ENCODE results near the gene NFATC1.
"Not testable (repeated sequence)": the region's sequence is repeated elsewhere in the genome, so short reads cannot be mapped to it uniquely, and the experiment has no call there.

The NFATC1 gene

DNA sequence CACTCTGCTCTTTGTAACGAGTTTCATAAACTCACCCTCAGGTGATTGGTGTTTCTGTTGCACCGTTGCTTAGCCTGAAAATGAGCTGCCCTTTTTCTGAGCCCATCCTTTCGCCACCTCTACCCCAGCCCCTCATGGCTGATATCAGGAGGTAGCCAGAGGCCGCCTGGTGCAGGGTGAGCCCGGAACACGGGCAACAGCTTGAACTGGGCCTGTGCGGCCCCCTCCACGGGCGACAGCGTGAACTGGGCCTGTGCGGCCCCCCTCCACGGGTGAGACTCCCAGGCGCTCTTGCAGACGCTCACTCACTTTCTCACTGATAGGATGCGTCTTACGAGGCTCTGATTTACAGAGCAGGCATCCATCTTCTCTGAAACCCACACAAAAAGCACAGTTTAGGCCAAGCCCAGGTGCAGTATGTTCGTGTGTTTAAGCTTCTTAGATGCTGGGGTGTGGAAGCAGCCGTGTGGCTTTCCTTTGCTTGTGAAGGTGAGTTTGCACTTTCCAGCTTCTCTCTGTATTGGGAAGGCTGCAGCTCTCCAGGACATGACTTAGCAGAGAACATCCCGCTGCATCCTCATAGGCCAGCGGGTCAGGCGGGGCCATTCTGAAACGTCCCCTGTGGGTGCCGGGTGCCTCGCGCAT, 83.5 kb downstream of the NFATC1 start:
- in situ Hi-C loops (cut with MboI; ENCODE audit: low pct_unique_long_range_greater_than_20kb, low sequenced_read_pairs): no loop called here
- no peak for DNase-seq

GRCh38 chr18:79479761-79480161, 84.0 kb downstream of the NFATC1 start:
- in situ Hi-C loops (cut with MboI; ENCODE audit: low pct_unique_long_range_greater_than_20kb, low sequenced_read_pairs): no loop called here
- no peak for DNase-seq

DNA sequence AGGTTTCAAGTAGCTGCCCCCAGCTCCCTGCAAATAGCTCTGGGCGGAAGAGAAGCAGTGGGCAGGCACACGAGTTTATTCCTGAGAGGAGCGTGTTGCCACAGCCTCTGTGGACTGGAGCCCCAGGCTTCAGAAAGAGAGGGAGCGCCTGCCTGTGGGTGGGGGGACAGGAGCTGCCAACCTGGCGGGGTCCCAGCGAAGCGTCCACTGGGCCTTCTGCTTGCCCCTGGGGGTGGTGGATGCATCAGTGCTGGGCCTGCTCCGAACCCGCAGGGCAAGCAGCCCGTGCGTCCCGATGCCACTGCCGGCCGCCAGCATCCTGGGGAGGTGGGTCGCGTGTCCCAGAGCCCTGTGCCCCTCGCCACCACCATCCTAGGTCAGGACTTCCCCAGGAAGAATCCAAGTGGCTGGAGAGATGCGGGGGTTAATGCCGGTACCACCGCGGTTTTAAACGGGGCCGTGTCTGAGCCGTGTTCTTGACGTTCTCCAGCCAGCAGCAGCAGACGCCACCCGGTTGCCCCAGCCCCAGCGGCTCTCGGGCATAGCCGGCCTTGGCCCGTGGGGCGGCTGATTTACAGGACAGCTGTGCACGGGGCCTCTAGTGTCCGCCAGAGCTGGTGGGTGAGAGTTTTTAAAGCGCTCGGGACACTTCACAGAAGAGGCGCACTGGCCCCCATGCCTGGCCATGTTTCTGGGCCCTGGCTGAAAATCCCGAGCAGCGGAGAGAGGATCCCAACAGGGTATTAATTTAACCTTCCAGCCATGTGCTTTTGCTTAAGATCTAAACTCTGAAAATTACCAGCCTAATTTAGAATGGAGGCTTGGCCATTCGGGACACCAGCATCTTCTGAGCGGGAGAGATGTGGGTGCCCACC, 84.7 kb downstream of the NFATC1 start:
- in situ Hi-C loops (cut with MboI; ENCODE audit: low pct_unique_long_range_greater_than_20kb, low sequenced_read_pairs): no loop called here
- DNase-seq: no peak

DNA sequence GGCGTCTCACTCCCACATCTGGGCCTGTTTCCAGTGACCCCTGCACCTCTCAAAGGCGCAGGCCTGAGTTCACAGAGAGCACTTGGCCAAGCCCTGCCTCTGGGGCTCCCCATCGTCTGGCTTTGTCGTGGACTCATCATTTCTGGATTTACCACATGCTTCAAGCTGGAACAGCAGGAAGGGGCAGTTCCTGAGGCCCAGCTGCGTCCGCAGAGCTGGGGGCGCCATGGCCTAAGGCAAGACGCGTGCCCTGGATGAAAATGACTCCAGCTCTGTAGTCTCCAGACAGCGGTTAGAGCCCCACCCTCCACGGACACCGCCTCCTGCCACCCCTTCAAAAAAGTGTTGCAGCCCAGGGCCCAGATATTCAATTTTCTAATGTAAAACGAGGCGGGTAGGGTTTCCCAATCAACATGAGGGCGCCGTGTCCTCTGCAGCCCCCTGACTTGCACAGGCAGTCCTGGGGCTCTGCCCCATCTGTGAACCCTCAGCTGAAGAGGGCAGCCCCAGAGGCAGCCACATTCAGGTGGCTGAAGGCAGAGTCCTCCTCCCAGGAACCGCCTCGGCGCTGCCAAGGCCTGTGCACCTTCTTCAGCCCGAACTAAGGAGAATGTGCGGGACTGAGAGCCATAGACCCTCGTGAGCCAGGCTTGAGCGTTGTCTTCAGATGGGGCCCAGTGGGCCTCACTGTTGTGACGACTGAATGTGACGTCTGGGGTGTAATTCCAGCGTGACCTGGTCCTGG, 85.5 kb downstream of the NFATC1 start:
- in situ Hi-C loops (cut with MboI; ENCODE audit: low pct_unique_long_range_greater_than_20kb, low sequenced_read_pairs): no loop called here
- DNase-seq: no peak

- in situ Hi-C loops (cut with MboI; ENCODE audit: low pct_unique_long_range_greater_than_20kb, low sequenced_read_pairs); DNase-seq: not testable (repeated sequence)
These were observed 87.7 kb downstream of the NFATC1 start for GRCh38 chr18:79483393-79483792.

DNA sequence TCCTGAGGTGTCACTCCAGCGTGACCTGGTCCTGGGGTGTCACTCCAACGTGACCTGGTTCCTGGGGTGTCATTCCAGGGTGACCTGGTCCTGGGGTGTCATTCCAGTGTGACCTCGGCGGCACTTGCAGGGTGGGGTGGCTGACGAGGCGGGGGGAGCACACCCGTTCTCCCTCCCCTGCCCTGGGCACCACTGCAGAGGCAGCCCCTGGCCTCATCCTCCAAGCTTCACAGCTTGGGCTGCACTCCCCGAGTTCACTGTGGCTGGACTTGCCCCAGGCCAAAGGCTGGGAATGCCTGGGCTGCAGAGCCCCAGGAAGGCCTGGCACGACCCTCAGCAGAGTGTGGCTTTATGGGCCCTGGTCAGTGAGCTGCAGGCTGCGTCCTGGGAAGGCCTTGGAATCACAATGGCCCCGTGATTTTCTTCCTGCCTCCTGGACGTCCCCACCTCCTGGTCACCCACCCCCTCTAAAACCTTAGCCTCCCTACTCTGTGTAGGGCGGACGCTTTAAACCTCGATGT, 88.3 kb downstream of the NFATC1 start:
- in situ Hi-C loops (cut with MboI; ENCODE audit: low pct_unique_long_range_greater_than_20kb, low sequenced_read_pairs): no loop called here
- DNase-seq: no peak

DNA sequence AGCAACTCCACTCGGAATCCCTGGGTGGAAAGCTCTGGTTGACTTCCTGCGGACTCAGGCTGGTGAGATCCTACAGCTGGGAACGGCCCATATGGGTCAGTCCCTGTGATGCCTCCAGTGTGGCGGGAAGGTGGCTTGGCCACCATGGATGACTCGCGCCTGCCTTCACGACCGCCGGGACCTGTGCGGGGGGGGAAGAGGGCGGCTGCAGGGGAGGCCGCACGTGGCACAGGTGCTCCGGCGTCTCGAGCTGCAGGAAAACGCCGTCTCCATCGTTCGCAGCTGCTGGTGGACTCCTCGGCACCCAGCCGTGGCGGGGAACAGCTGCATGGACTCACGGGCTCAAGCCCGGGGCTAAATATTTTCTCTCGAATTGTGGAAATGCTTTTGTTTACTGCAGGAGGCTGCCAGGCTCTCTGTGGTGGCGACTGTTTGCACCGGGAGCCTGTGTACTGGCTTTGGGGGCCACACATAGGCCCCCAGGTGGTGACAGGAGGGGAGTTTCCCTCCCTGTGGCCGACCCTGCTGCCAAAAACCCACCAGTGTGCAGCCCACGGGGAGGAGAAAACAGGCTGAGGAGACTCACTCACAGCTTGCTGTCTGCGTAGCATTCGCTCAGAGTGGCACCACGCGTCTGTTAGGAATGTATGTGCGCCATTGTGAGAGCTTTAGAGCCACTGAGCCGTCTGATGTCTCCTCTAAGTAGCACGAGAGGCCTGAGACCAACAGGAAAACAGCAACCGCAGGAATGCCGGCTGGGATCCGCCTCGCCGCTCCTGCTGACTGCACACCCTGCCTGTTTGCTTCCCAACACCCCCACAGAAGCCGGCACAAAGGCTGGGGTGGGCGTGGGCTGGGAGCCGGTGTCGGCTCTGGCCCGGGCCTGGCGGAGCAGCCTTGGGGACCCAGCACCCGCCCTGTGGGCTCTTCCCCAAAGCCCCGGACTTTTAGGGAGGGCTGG, 89.2 kb downstream of the NFATC1 start:
- in situ Hi-C loops (cut with MboI; ENCODE audit: low pct_unique_long_range_greater_than_20kb, low sequenced_read_pairs): no loop called here
- DNase-seq: no peak

- in situ Hi-C loops (cut with MboI; ENCODE audit: low pct_unique_long_range_greater_than_20kb, low sequenced_read_pairs): no loop called here
- no peak for DNase-seq
These were observed 90.1 kb downstream of the NFATC1 start for GRCh38 chr18:79485788-79486355.

DNA sequence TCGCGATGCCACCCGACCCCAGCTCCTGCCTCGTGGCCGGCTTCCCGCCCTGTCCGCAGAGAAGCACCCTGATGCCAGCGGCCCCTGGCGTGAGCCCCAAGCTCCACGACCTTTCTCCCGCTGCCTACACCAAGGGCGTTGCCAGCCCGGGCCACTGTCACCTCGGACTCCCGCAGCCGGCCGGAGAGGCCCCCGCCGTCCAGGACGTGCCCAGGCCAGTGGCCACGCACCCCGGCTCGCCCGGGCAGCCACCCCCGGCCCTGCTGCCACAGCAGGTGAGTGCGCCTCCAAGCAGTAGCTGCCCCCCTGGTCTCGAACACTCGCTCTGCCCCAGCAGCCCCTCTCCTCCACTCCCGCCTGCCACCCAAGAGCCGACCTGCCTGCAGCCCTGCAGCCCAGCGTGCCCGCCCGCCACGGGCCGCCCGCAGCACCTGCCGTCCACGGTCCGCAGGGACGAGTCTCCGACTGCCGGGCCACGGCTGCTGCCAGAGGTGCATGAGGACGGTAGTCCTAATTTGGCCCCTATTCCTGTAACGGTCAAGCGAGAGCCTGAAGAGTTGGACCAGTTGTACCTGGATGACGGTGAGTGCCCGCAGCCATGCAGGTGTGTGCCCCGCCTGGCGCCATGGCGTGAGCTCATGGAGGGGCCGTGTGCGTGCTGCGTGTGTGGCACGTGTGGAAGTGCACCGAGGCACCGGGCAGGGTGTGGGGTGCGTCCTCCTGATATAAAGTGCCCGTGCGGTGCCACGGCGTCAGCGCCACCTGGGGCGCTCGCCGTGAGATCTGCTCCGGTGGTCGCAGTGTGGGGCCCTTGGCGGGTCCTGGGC, 90.8 kb downstream of the NFATC1 start:
- DNase-seq: no peak
- in situ Hi-C loops (cut with MboI; ENCODE audit: low pct_unique_long_range_greater_than_20kb, low sequenced_read_pairs): no loop called here

- in situ Hi-C loops (cut with MboI; ENCODE audit: low pct_unique_long_range_greater_than_20kb, low sequenced_read_pairs): no loop called here
These were observed 91.6 kb downstream of the NFATC1 start for GRCh38 chr18:79487183-79487800.

DNA sequence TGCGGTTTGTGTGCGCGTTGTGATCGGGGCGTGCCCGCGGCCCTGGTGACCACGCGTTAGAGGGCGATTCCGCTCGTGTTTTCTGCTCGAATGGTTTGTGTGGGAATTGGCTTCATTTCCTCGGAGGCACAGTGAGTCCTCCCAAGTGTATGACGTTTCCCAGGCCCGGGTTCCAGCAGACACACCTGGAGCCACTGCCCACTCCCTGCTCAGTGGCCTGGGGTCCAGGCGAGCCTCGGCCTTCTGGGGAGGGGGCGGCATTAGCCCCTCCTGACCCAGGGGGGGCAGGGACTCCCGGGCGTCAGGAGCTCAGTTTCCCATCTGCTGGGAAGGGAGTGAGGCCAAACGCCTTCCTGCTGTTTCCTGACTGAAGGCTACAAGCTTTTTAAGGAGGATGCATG, 92.1 kb downstream of the NFATC1 start:
- in situ Hi-C loops (cut with MboI; ENCODE audit: low pct_unique_long_range_greater_than_20kb, low sequenced_read_pairs): no loop called here

More at GRCh38 chr18:79487183-79487800, 91.6 kb downstream of the NFATC1 start:
- DNase-seq: no peak

DNA sequence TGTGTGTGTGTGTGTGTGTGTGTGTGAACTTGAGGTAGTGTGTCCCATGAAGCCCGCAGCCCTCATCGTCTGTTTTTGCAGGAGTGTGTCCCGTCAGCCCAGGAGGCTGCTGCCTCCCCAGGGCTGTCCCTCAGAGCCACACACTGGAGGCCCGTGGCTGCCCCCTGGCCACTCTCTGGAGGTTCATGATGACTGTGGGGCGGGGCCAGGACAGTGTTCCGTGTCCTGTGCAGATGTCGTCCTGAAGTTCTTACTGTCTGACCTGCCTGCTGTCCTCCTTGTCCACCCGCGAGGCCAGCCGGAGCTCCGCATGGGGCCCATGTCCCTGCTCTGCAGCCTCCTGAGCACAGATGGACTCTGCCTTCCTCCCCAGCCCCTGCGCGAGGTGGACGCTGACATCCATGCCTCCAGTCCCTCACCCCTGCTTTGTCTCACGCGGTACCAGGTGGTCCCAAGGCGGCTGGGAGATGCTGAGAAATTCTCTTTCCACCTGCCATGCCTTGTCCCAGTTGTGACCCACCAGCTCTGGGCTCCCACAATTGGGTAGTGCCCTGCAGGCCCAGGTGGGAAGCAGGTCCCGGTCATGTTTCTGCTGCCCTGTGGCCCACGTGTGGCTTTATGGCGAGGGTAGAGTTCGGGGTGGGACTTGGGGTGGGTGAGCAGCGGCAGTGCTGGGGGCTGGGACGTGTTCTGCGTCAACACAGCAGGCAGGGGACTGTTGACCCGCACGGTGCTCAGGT, 92.8 kb downstream of the NFATC1 start:
- in situ Hi-C loops (cut with MboI; ENCODE audit: low pct_unique_long_range_greater_than_20kb, low sequenced_read_pairs): no loop called here
- DNase-seq: no peak

More for the DNA sequence above, 92.1 kb downstream of the NFATC1 start:
- no peak for DNase-seq

DNA sequence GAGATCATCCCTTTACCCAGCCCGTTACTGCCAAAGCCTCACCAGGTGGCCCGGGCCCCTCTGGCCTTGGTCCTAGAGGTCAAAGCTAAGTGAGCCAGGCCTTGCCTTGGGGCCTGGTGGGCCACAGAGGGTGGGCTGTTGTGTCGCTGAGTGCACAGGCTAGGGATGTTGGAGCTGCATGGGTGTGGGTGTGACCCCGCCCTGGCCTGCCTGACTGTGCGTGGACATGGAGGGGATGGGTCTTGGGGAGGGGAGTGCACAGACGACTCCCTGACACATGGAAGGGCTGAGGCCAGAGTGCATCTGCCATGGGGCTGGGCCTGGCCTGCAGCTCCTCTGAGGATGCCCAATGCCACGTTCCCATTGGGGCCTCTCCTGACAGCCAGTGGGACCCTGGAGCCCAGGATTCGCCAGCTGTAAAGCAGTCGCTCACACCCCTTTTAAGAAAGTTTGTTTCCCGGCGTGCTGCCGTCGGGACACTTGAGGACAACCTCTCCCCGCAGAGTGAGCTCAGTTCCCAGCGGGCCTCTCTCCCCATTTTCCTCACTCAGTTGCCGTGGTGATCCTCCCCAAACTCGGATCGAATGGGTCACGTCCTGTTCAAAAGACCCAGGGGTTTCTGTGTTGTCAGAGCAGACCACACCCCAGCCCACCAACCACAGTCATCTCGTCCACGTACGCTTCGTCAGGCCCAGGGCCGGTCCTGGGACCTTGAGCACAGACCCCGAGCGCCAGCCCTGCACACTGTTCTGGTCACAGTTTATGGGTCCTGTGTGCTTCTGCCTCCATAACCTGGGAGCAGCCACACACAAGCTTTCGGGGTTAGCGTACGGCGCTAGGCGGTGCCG, 93.5 kb downstream of the NFATC1 start:
- no peak for DNase-seq
- in situ Hi-C loops (cut with MboI; ENCODE audit: low pct_unique_long_range_greater_than_20kb, low sequenced_read_pairs): no loop called here

- in situ Hi-C loops (cut with MboI; ENCODE audit: low pct_unique_long_range_greater_than_20kb, low sequenced_read_pairs): no loop called here
- no peak for DNase-seq
These were observed 94.3 kb downstream of the NFATC1 start for GRCh38 chr18:79489899-79490625.

GRCh38 chr18:79490626-79491041, 94.9 kb downstream of the NFATC1 start:
- in situ Hi-C loops (cut with MboI; ENCODE audit: low pct_unique_long_range_greater_than_20kb, low sequenced_read_pairs): no loop called here
- DNase-seq: no peak
